Fibroblast of skin of left biceps (primary cell): ENCODE data around the gene AIDA.
"Not testable (repeated sequence)": the region's sequence is repeated elsewhere in the genome, so short reads cannot be mapped to it uniquely, and the experiment has no call there.

Experiments
- DNase-seq, 2 experiments: peaks; one replicate each; pipeline ENCODE4 v3.0.0-alpha.2; 2013; ENCODE audit warnings: low read depth in 2 of 2

Gene AIDA

GRCh38 chr1:222712253-222713090 is at the start of gene AIDA, which contains the start of gene BROX:
Gene AIDA, minus strand, starts transcription at chr1:222712491. Its CDS starts 174 bp downstream, at chr1:222712317.
Gene BROX, plus strand, starts transcription at chr1:222712564. Its CDS starts 3,136 bp downstream, at chr1:222715700.
- DNase-seq: peak; percentile 54 to 55

- no peak for DNase-seq
Measured at GRCh38 chr1:222761083-222761482, 48.8 kb upstream of the AIDA start.

GRCh38 chr1:222759451-222760035 is 47.3 kb upstream of the AIDA start:
- DNase-seq: no peak

GRCh38 chr1:222757646-222758268 is 45.5 kb upstream of the AIDA start:
- DNase-seq: no peak

GRCh38 chr1:222754366-222755139 is 42.3 kb upstream of the AIDA start:
- DNase-seq: peak; percentile 59 to 71

GRCh38 chr1:222751255-222751654 is 39.0 kb upstream of the AIDA start:
- no peak for DNase-seq

- no peak for DNase-seq
Measured at GRCh38 chr1:222750651-222751050, 38.4 kb upstream of the AIDA start.

GRCh38 chr1:222749927-222750326 is 37.6 kb upstream of the AIDA start:
- DNase-seq: no peak

- DNase-seq: not testable (repeated sequence)
Measured at GRCh38 chr1:222741630-222742457, 29.6 kb upstream of the AIDA start.

- no peak for DNase-seq
Measured at GRCh38 chr1:222739929-222740328, 27.6 kb upstream of the AIDA start.

- no peak for DNase-seq
Measured at GRCh38 chr1:222739465-222739864, 27.2 kb upstream of the AIDA start.

- DNase-seq: no peak
Measured at GRCh38 chr1:222736972-222737371, 24.7 kb upstream of the AIDA start, which contains the start of gene FAM177B. Gene FAM177B, plus strand, starts transcription at chr1:222737202. Its CDS starts 9,344 bp downstream, at chr1:222746546.

GRCh38 chr1:222736470-222736869 is 24.2 kb upstream of the AIDA start:
- no peak for DNase-seq

- no peak for DNase-seq
Measured at GRCh38 chr1:222734740-222735139, 22.4 kb upstream of the AIDA start.

- DNase-seq: no peak
Measured at GRCh38 chr1:222732216-222733159, 20.2 kb upstream of the AIDA start.

GRCh38 chr1:222730866-222731265 is 18.6 kb upstream of the AIDA start:
- DNase-seq: no peak

GRCh38 chr1:222728746-222729145 is 16.5 kb upstream of the AIDA start:
- DNase-seq: no peak

GRCh38 chr1:222716393-222716792 is 4.1 kb upstream of the AIDA start:
- DNase-seq: no peak

- peak; percentile 80 to 81 for DNase-seq
Measured at GRCh38 chr1:222713091-222713961, 1.0 kb upstream of the AIDA start.
